H1 (cell line): ENCODE data around the gene PABPC1L. TPM values are rescaled to one million over a fixed set of nuclear protein-coding genes. Genes with fewer than 3 reads are reported as not detected.

Experiments
- CTCF ChIA-PET: fragments of 300-600 bp; sonication (Branson Sonifier 250); formaldehyde crosslinking; loops from one replicate; lab custom pipeline; 2021; ENCODE audit not compliant: partially characterized antibody; lab: Charles Lee
- POLR2A ChIA-PET: fragments of 300-600 bp; sonication (Branson Sonifier 250); formaldehyde crosslinking; loops from one replicate; lab custom pipeline; 2021; ENCODE audit warnings: inconsistent platforms; ENCODE audit not compliant: partially characterized antibody; lab: Charles Lee
- DNase-seq, 2 experiments: peaks; one replicate each; pipeline versions ENCODE4 v3.0.0 to v3.0.0-alpha.2; 2010 to 2022; ENCODE audit warnings: low spot score in 2 of 2, low read depth in 1 of 2, mixed read lengths in 1 of 2
- FAIRE-seq: peaks from 2 replicates; lab custom pipeline; 2011; peaks lifted over from hg19 to GRCh38; lab: Jason Lieb, UNC
- H2AFZ ChIP-seq: 2 replicates; pipeline ENCODE4 v1.8.1; 2012; ENCODE audit warnings: low read length, inconsistent platforms
- H2AK5ac ChIP-seq: 2 replicates; pipeline ENCODE4 v1.6.1; 2013; ENCODE audit warnings: low read depth, low read length
- H2BK120ac ChIP-seq: replicated peaks from 2 replicates; pipeline ENCODE3; 2013; ENCODE audit warnings: low read depth, low read length, inconsistent platforms
- H2BK12ac ChIP-seq: 2 replicates; pipeline ENCODE4 v1.6.1; 2013; ENCODE audit warnings: low read depth, low read length
- H2BK15ac ChIP-seq: 2 replicates; pipeline ENCODE4 v1.6.1; 2013; ENCODE audit warnings: low read length
- H2BK20ac ChIP-seq: 2 replicates; pipeline ENCODE4 v1.6.1; 2013; ENCODE audit warnings: low read length
- H2BK5ac ChIP-seq: 2 replicates; pipeline ENCODE4 v1.6.1; 2013; ENCODE audit warnings: low read depth, low read length
- H3K14ac ChIP-seq: 2 replicates; pipeline ENCODE4 v1.6.1; 2013; ENCODE audit warnings: inconsistent platforms; ENCODE audit not compliant: insufficient read length
- H3K18ac ChIP-seq: 2 replicates; pipeline ENCODE4 v1.6.1; 2013; ENCODE audit warnings: low read length; ENCODE audit errors: extremely low read depth
- H3K23ac ChIP-seq: 2 replicates; pipeline ENCODE4 v1.6.1; 2013; ENCODE audit warnings: inconsistent platforms; ENCODE audit not compliant: insufficient read length
- H3K23me2 ChIP-seq: 2 replicates; pipeline ENCODE4 v1.6.1; 2013; ENCODE audit warnings: low read depth, low read length
- H3K27ac ChIP-seq: 2 replicates; pipeline ENCODE4 v1.6.1; 2011; ENCODE audit warnings: low read depth, low read length, inconsistent platforms
- H3K27me3 ChIP-seq, 4 experiments: replicated peaks in 1 of 4; 1 replicate in 1 of 4; 2 replicates in 3 of 4; pipeline versions ENCODE4 v1.6.1 to v1.8.1; 2011 to 2013; ENCODE audit warnings: low read length in 3 of 4, mild to moderate bottlenecking in 3 of 4, inconsistent platforms in 2 of 4, mixed read lengths in 2 of 4, moderate library complexity in 1 of 4; ENCODE audit not compliant: control insufficient read depth in 3 of 4, insufficient read depth in 3 of 4; ENCODE audit errors: extremely low read depth in 1 of 4
- H3K36me3 ChIP-seq, 4 experiments: 2 replicates each; pipeline versions ENCODE4 v1.6.1 to v1.8.1; 2011 to 2013; ENCODE audit warnings: mild to moderate bottlenecking in 4 of 4, low read length in 3 of 4, moderate library complexity in 2 of 4, control low read depth in 1 of 4, inconsistent platforms in 1 of 4; ENCODE audit not compliant: insufficient read depth in 4 of 4, control insufficient read depth in 2 of 4
- H3K4ac ChIP-seq: replicated peaks from 2 replicates; pipeline ENCODE3; 2013; ENCODE audit warnings: low read length, low read depth, mixed read lengths, inconsistent platforms; ENCODE audit not compliant: insufficient read length
- H3K4me1 ChIP-seq, 4 experiments: replicated peaks in 1 of 4; 1 replicate in 1 of 4; 2 replicates in 3 of 4; pipeline versions ENCODE4 v1.6.1 to v1.8.1; 2011 to 2013; ENCODE audit warnings: low read length in 3 of 4, inconsistent platforms in 2 of 4, mixed read lengths in 1 of 4; ENCODE audit not compliant: insufficient read depth in 4 of 4, control insufficient read depth in 3 of 4
- H3K4me2 ChIP-seq, 2 experiments: 2 replicates each; pipeline versions ENCODE4 v1.6.1 to v1.8.1; 2011 to 2013; ENCODE audit warnings: low read depth in 2 of 2, low read length in 2 of 2, control low read depth in 1 of 2, inconsistent platforms in 1 of 2, mild to moderate bottlenecking in 1 of 2; ENCODE audit not compliant: insufficient read depth in 1 of 2
- H3K4me3 ChIP-seq, 4 experiments: fragments of 200-600, 300-600 bp in 1 of 4; sonication (generic), shearing (Covaris generic), sonication (Bioruptor Twin) in 1 of 4; 2 replicates each; pipeline versions ENCODE4 v1.5.1 to v1.8.1; 2011 to 2016; ENCODE audit warnings: low read length in 4 of 4, low read depth in 3 of 4, control low read depth in 2 of 4, inconsistent platforms in 2 of 4, mild to moderate bottlenecking in 2 of 4, mixed read lengths in 1 of 4, moderate library complexity in 1 of 4; ENCODE audit not compliant: insufficient read depth in 2 of 4; ENCODE audit errors: extremely low read depth in 1 of 4
- H3K56ac ChIP-seq: replicated peaks from 2 replicates; pipeline ENCODE3; 2013; ENCODE audit warnings: low read depth, mild to moderate bottlenecking, mixed read lengths, low read length, inconsistent platforms; ENCODE audit not compliant: insufficient read length
- H3K79me1 ChIP-seq: 2 replicates; pipeline ENCODE4 v1.6.1; 2013; ENCODE audit warnings: low read depth, low read length, control low read depth
- H3K79me2 ChIP-seq, 2 experiments: 2 replicates each; pipeline versions ENCODE4 v1.6.1 to v1.8.1; 2012 to 2013; ENCODE audit warnings: low read length in 2 of 2, mild to moderate bottlenecking in 2 of 2, inconsistent platforms in 1 of 2; ENCODE audit not compliant: insufficient read depth in 2 of 2, control insufficient read depth in 1 of 2
- H3K9ac ChIP-seq, 4 experiments: replicated peaks in 1 of 4; 1 replicate in 1 of 4; 2 replicates in 3 of 4; pipeline versions ENCODE4 v1.6.1 to v1.8.1; 2011 to 2013; ENCODE audit warnings: low read depth in 3 of 4, low read length in 3 of 4, control low read depth in 2 of 4, mild to moderate bottlenecking in 2 of 4, moderate library complexity in 2 of 4, inconsistent platforms in 1 of 4; ENCODE audit errors: extremely low read depth in 1 of 4
- H3K9me3 ChIP-seq, 2 experiments: 2 replicates each; pipeline versions ENCODE4 v1.6.1 to v1.8.1; 2012 to 2013; ENCODE audit warnings: mild to moderate bottlenecking in 2 of 2, moderate library complexity in 2 of 2, control low read depth in 1 of 2, inconsistent platforms in 1 of 2, low read depth in 1 of 2, low read length in 1 of 2, mixed read lengths in 1 of 2; ENCODE audit not compliant: insufficient read depth in 2 of 2
- H4K20me1 ChIP-seq, 2 experiments: replicated peaks in 1 of 2; 2 replicates each; pipeline versions ENCODE3 to v1.8.1; 2011 to 2013; ENCODE audit warnings: inconsistent platforms in 2 of 2, low read length in 2 of 2, mild to moderate bottlenecking in 1 of 2; ENCODE audit not compliant: insufficient read depth in 2 of 2, control insufficient read depth in 1 of 2
- H4K5ac ChIP-seq: 2 replicates; pipeline ENCODE4 v1.6.1; 2013; ENCODE audit warnings: low read length, low read depth, mixed read lengths, inconsistent platforms; ENCODE audit not compliant: insufficient read length
- H4K8ac ChIP-seq: 2 replicates; pipeline ENCODE4 v1.8.0; 2013; ENCODE audit warnings: mild to moderate bottlenecking, moderate library complexity, low read length, inconsistent platforms; ENCODE audit not compliant: insufficient read depth; ENCODE audit errors: extremely low read depth
- H4K91ac ChIP-seq: replicated peaks from 2 replicates; pipeline ENCODE3; 2013; ENCODE audit warnings: low read length, mixed read lengths, inconsistent platforms; ENCODE audit not compliant: insufficient read length
- ASH2L ChIP-seq: fragments of 200-600, 300-600 bp; sonication (generic); IDR thresholded peaks from one replicate; pipeline ENCODE4 v1.7.1; 2017; ENCODE audit warnings: low read length
- CHD1 ChIP-seq: IDR thresholded peaks from 2 replicates; pipeline ENCODE4 v1.6.1; 2012; ENCODE audit warnings: low read depth, low read length, improper control_type of control experiment
- CREB1 ChIP-seq: IDR thresholded peaks from 2 replicates; pipeline ENCODE4 v1.6.1; 2012; ENCODE audit warnings: inconsistent platforms
- EZH2 ChIP-seq: fragments of 200-600 bp; sonication (generic); IDR thresholded peaks from 2 replicates; pipeline ENCODE4 v1.7.1; 2012; ENCODE audit warnings: low read depth, mild to moderate bottlenecking, moderate library complexity, low read length, inconsistent platforms; ENCODE audit not compliant: severe bottlenecking
- JUND ChIP-seq: IDR thresholded peaks from 2 replicates; pipeline ENCODE4 v1.6.1; 2011; ENCODE audit warnings: mild to moderate bottlenecking, improper control_type of control experiment, low read length
- MAFK ChIP-seq: IDR thresholded peaks from 2 replicates; pipeline ENCODE4 v1.6.1; 2012; ENCODE audit warnings: low read depth, mild to moderate bottlenecking, improper control_type of control experiment, low read length
- RFX5 ChIP-seq: IDR thresholded peaks from 2 replicates; pipeline ENCODE4 v1.6.1; 2011; ENCODE audit warnings: low read depth, low read length, improper control_type of control experiment, borderline replicate concordance
- SAP30 ChIP-seq: fragments of 300-600 bp; sonication (generic); IDR thresholded peaks from 2 replicates; pipeline ENCODE4 v1.7.1; 2012; ENCODE audit warnings: low read length, moderate library complexity, mild to moderate bottlenecking, inconsistent platforms; ENCODE audit not compliant: insufficient read depth, insufficient replicate concordance
- SIX5 ChIP-seq: IDR thresholded peaks from 2 replicates; pipeline ENCODE4 v1.6.1; 2011; ENCODE audit warnings: mild to moderate bottlenecking, low read depth, low read length
- SP4 ChIP-seq: IDR thresholded peaks from 2 replicates; pipeline ENCODE4 v1.6.1; 2012; ENCODE audit warnings: low read length, inconsistent platforms
- SRF ChIP-seq: IDR thresholded peaks from 2 replicates; pipeline ENCODE4 v1.6.1; 2011; ENCODE audit warnings: mild to moderate bottlenecking, low read depth, low read length, moderate library complexity
- SUZ12 ChIP-seq: fragments of 200-600 bp; sonication (generic); IDR thresholded peaks from 2 replicates; pipeline ENCODE4 v1.6.1; 2012; ENCODE audit warnings: mild to moderate bottlenecking, inconsistent platforms, low read length, moderate library complexity, mixed read lengths
- TAF7 ChIP-seq: optimal IDR thresholded peaks from 2 replicates; pipeline ENCODE3; 2011; ENCODE audit warnings: low read depth, mild to moderate bottlenecking, inconsistent platforms, low read length, moderate library complexity, borderline replicate concordance
- TCF12 ChIP-seq: IDR thresholded peaks from 2 replicates; pipeline ENCODE4 v1.6.1; 2011; ENCODE audit warnings: low read depth, mild to moderate bottlenecking, low read length
- WGBS, 2 experiments: shearing (Covaris generic) in 1 of 2; methylation state at CpG; one replicate each; pipeline versions ENCODE4 v1.1.6 to v1.1.7; 2013 to 2015; ENCODE audit warnings: low lambda C conversion rate in 2 of 2, mixed read lengths in 2 of 2, inconsistent platforms in 1 of 2, low coverage in 1 of 2, missing lambda C conversion rate in 1 of 2; ENCODE audit not compliant: insufficient replicate concordance in 2 of 2, insufficient coverage in 1 of 2, insufficient read length in 1 of 2; ENCODE audit errors: extremely low coverage in 1 of 2, missing lambda C conversion rate in 1 of 2; 5-methylcytosine and 5-hydroxymethylcytosine counted together
- polyA plus RNA-seq, 7 experiments: library from polyadenylated mRNA; depleted of rRNA in 3 of 7; stranded (reverse) in 5 of 7; unstranded in 2 of 7; fragments of >200 nt in 5 of 7; fragments of 200-250 nt in 2 of 7; gene quantifications; 1 replicate in 5 of 7; 2 replicates in 1 of 7; 4 replicates in 1 of 7; pipeline versions ENCODE4 v1.2.1 to v1.2.3, GENCODE V29; 2011 to 2013; ENCODE audit warnings: missing spikeins in 2 of 7, mixed read lengths in 2 of 7
- total RNA-seq: library from RNA; stranded (reverse); fragmentation: NEBNext Ultra II Directional; extraction: Animal tissue kit (Norgen Biotek cat#: 25700); gene quantifications from 2 replicates; pipeline ENCODE4 v1.2.1, GENCODE V29; 2021

The PABPC1L gene
- total and polyA plus RNA-seq, 2 of the 8 experiments (the other 6 are each of a cell fraction or from before 2014, with no cell fraction given), result 61.1 to 108 TPM

- no peak overlapping the region for H2AK5ac ChIP-seq
- FAIRE-seq (no peak), DNase-seq (no peak)
- no peaks in the 10 kb centered on the region for H3K23me2 ChIP-seq
- H3K23ac ChIP-seq, result no peak overlapping the region
- H2BK12ac ChIP-seq, result no peak overlapping the region
- no peak overlapping the region for H4K5ac ChIP-seq
- no peak overlapping the region for H3K14ac ChIP-seq
- no peak overlapping the region for H3K56ac ChIP-seq
- no peaks in the 10 kb centered on the region; the same call in 1 of the 2 replicates for H3K79me1 ChIP-seq
- H3K4me3 ChIP-seq, result no peak overlapping the region
- H3K9me3 ChIP-seq, result no peaks in the 10 kb centered on the region
- no peak overlapping the region for H2BK120ac ChIP-seq
- H4K91ac ChIP-seq, result no peak overlapping the region
- 62% methylated on average over 3 of the region's 3 CpGs; no CpG with 5 or more reads in 1 of the 2 experiments for whole genome bisulfite sequencing, 2 experiments
- CTCF ChIA-PET, result interaction anchor here (0.6 to 0.9 kb wide), 2 partner anchors 41 to 243 kb away, joined by 3 read pairs; no protein-coding TSS in a partner anchor
- H3K18ac ChIP-seq, result no peak overlapping the region
- POLR2A ChIA-PET, result interaction anchor here (4.9 kb wide), 1 partner anchor 13 kb away, joined by 27 read pairs; no protein-coding TSS in a partner anchor
- no peaks in the 10 kb centered on the region for H3K79me2 ChIP-seq
- H2BK5ac ChIP-seq, result no peak overlapping the region
- no peak overlapping the region for H2BK15ac ChIP-seq
- H3K4ac ChIP-seq, result no peak overlapping the region
- H4K20me1 ChIP-seq, result peaks cover 0 to 6% of the 10 kb centered on the region in 2 experiments
- H3K27ac ChIP-seq, result no peak overlapping the region
- no peaks in the 10 kb centered on the region for H3K27me3 ChIP-seq
- no peak overlapping the region for H4K8ac ChIP-seq
- no peaks in the 10 kb centered on the region for H3K4me1 ChIP-seq
- H2BK20ac ChIP-seq, result no peak overlapping the region
- peaks cover 11 to 51% (median 34%) of the 10 kb centered on the region in 4 experiments for H3K36me3 ChIP-seq
- no peak overlapping the region for H3K9ac ChIP-seq
- no peak overlapping the region for H2AFZ ChIP-seq
- TF ChIP-seq CREB1, result no peak
- no peak for TF ChIP-seq SAP30
- TF ChIP-seq MAFK, result no peak
- TF ChIP-seq ASH2L, result no peak
- no peak for TF ChIP-seq TAF7
- no peak for TF ChIP-seq SIX5
- no peak for TF ChIP-seq SRF
- no peak for TF ChIP-seq SP4
- TF ChIP-seq TCF12, result no peak
- TF ChIP-seq RFX5, result no peak
- no peak for TF ChIP-seq CHD1
- no peak for TF ChIP-seq JUND
- no peak for TF ChIP-seq EZH2
- no peak for TF ChIP-seq SUZ12
- H3K4me2 ChIP-seq, result no peak overlapping the region
Measured at GRCh38 chr20:44928595-44928994, 18.7 kb downstream of the PABPC1L start.
